GM04503 (cell line): ENCODE data around the gene BHLHE40.
"Not testable (repeated sequence)": the region's sequence is repeated elsewhere in the genome, so short reads cannot be mapped to it uniquely, and the experiment has no call there.

Experiments
- DNase-seq: peaks from one replicate; pipeline ENCODE4 v3.0.0-alpha.2; 2012; ENCODE audit warnings: low read depth

BHLHE40 gene

DNA sequence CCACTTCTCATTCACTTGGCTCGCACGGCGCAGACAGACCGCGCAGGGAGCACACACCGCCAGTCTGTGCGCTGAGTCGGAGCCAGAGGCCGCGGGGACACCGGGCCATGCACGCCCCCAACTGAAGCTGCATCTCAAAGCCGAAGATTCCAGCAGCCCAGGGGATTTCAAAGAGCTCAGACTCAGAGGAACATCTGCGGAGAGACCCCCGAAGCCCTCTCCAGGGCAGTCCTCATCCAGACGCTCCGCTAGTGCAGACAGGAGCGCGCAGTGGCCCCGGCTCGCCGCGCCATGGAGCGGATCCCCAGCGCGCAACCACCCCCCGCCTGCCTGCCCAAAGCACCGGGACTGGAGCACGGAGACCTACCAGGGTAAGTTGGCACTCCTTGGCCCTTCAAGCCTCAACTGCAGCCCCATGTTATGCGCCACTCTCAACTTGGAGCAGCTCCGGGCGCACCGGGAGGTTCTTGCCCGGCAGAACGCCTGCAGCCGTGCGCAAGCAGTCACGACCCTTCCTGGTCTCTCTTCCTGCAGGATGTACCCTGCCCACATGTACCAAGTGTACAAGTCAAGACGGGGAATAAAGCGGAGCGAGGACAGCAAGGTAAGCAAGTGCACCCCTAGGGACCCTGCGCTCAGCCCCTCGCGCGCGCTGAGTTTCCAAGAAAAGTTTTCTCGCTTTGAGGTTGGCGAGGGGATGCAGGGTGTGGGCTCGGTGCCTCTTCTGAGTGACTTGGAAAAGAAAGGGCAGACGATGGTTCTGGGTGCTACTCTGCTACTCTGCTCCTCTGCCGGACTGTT is at the start of gene BHLHE40:
TSS of gene BHLHE40 (plus strand) at position 10 of the 801 bp plus-strand sequence. CDS start at position 292, 282 bp downstream.
- no peak for DNase-seq

DNA sequence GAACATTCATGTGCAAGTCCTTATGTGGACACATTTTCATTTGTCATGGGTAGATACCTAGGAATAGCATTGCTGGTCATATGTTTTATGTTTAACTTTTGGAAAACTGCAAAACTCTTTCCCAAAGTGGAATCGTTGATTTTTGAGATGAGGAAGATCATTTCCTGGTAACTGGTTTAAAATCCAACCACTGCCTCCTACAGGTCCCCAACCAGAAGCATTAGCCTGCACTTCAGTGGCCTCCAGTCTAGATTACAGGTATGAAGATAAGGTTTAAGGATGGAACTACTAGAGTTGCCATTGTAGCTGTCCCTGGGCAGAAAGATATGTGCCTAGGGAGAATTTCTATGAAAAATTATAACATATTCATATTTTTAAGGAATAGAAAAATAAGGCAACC is 48.7 kb upstream of the BHLHE40 start:
- DNase-seq: no peak

DNA sequence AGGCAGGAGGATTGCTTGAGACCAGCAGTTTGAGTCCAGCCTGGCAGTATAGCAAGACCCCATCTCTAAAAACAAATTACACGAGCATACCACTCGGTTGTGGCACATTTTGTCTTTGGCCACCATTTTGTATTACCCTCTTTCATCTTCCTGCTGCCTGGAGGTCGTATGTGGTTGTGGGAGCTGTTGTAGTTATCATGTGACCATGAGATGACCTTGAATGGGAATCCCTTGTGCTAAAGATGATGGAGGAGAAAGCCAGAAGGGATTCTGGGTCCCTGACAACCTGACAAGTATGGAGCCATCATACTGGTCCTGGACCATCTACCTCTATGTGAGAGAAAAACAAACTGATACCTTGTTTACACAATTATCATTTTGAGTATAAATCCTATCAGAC is 45.2 kb upstream of the BHLHE40 start:
- no peak for DNase-seq

DNA sequence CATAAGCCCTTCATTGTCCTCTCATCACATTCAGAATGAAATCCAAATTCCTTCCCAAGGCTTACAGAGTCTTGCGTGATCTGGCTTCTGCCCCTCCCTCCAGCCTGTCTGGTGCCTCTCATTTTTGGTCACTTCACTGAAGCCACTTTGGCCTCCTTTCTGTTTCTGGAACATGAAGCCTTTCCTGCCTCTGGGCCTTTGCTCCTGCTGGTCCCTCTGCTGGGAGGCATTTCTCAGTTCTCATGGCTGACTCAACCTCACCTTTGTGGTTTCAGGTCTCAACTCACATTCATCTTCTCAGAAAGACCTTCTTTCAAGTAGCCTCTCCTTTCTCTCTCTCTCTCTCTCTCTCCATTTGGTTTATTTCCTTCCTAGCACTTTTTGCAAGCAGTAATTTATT is 43.9 kb upstream of the BHLHE40 start:
- no peak for DNase-seq

DNA sequence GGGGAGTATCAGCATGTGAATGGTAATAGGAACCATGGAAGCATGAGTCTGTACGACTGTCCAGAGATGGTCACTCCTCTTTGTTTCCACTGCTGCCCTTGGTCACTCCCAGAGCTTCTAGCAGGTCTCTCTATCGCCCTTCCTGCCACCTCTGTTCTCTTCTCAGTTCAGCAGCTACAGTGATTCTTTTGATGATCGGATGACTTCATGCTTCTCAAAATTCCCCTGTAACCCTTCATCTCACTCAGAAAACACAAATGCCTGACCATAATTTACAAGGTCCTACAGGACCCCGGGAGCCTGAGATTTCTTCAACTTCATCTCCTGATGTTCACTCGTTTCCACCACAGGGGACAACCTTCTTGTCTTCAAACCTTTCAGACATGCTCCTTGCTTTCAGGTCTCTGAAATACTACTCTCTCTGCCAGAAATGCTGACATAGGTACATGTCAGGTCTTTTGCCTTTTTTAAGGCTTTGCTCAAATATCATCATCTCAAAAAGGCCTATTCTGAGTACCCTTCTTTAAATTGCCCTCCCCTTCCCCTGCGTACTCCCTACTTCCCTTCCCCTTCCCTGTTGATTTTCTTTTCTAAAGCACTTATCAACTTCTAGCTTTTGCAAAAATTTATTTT is 42.1 kb upstream of the BHLHE40 start:
- DNase-seq: no peak

DNA sequence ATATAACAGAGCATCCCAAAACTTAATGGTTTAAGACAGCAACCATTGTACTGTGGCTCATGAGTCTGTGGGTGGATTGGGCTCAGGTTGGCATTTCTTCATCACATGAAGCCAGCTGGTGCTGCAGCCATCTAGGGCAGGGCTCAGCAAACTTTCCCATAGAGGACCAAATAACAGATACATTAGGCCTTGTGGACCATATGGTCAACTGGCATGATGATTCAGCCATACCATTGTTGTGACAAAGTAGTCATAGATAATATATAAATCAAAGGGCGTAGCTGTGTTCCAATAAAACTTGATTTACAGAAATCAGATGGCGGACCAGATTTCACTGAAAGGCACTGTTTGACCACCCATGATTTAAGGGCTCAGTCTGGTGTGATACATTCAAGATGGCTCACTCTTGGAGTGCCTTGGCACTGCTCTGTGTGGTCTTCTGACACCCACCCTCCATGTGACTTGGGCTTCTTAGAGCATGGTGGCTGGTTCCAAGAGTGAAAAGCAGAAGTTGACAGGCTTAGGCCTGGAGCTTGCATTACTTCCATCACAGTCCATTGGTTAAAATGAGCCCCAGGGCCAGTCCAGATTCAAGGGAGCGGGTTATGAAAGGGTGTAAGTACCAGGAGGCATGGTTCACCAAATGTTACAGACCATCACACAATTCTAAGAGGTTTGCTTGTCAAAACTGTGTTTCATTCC is 40.8 kb upstream of the BHLHE40 start:
- no peak for DNase-seq

DNA sequence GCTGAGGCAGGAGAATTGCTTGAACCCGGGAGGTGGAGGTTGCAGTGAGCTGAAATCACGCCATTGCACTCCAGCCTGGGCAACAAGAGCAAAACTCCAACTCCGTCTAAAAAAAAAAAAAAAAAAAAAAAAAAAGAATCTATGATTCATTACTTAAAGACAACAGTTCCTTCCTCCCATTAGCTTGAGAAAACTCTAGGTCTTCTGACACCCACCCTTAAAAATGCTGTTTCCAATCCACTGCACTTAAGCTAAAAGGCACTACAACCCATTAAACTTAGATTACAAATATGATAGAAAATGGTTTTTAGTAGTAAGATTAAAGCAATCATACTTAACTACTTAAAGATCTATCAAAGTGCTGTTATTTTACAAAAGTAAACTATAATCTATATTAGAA is 40.0 kb upstream of the BHLHE40 start:
- DNase-seq: no peak

DNA sequence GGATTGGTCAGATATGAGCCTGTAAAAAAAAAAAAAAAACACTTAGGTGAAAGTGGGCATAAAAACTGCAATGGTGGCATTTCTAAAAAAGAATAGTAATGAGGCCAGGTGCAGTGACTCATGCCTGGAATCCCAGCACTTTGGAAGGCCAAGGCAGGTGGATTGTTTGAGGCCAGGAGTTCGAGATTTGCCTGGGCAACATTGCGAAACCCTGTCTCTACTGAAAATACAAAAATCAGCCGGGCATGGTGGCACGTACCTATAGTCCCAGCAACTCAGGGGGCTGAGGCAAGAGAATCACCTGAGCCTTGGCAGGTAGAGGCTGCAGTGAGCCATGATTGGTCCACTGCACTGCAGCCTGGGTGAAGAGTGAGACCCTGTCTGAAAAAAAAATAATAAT is 38.3 kb upstream of the BHLHE40 start:
- DNase-seq: no peak

DNA sequence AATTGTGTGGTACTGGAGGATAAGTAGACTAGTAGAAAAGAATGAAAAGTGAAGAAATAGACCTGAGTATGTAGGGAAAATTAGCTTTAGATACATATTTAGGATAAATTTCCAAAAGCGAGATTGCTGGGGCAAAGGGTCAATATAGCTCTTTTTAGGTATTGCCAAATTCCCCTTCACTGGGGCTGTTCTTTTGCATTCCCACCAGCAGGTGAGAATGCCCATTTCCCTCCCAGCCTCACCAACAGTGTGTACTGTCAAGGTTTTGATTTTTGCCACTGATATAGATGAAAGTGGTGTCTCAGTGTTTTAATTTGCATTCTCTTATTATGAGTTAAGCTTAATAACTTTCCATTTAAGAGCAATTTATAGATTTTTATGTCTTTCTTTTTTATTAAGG is 35.7 kb upstream of the BHLHE40 start:
- DNase-seq: no peak

DNA sequence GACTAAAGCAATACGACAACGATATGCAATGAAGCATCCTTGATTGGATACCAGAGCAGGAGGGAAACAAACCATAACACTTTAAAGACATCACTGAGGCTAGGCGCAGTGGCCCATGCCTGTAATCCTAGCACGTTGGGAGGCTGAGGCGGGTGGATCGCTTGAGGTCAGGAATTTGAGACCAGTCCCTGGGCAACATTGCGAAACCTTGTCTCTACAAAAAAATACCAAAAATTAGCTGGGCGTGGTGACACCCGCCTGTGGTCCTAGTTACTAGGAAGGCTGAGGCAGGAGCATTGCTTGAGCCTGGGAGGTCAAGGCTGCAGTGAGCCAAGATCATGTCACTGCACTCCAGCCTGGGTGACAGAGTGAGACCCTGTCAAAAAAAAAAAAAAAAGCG is 33.9 kb upstream of the BHLHE40 start:
- no peak for DNase-seq

DNA sequence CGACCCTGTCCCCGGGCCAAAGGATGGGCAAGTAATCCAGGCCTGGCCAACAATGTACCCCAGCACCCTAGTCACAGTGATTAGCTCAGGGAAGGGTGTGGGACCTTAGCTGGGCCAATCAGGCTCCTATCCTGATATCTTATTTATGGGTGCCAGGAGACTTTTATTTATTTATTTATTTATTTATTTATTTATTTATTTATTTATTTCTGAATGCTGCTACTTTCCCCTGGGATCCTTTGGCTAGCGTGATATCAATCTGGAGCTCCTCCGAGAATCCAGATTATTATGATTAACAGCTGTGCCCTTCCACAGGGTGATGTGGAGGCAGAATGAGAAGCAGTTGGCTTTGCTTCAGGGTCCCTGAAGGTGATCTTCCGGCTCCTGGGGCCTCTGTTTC is 32.2 kb upstream of the BHLHE40 start:
- DNase-seq: no peak

DNA sequence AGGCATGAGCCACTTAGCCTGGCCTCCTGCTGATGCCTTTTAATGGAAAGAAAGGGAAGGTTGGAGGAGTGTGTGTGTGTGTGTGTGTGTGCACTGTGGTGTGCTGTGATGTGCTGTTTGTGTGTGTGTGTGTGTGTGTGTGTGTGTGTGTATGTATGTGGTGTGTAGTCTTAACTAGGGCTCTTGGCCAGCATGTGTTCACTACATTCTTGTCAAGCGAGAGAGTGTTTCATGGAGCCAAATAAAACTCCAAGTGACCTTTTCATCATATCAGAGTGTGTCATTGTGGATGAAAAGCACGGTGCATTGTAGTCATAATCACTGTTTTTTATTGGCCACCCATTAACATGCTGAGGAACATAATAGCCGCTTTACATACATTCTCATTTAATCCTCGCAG is 30.8 kb upstream of the BHLHE40 start:
- no peak for DNase-seq

DNA sequence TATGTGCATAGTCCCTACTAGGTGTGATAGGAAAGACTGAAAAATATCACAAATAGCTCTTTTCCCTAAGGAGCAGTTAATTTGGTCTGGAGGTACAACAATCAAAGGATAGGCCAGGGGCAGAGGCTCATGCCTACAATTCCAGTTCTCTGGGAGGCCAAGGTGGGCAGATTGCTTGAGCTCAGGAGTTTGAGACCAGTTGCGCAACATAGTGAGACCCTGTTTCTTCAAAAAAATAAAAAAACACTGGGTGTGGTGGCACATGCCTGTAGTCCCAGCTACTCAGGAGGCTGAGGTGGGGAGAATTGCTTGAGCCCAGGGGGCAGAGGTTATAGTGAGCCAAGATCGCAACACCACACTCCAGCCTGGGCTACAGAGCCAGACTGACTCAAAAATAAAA is 30.2 kb upstream of the BHLHE40 start:
- DNase-seq: no peak

DNA sequence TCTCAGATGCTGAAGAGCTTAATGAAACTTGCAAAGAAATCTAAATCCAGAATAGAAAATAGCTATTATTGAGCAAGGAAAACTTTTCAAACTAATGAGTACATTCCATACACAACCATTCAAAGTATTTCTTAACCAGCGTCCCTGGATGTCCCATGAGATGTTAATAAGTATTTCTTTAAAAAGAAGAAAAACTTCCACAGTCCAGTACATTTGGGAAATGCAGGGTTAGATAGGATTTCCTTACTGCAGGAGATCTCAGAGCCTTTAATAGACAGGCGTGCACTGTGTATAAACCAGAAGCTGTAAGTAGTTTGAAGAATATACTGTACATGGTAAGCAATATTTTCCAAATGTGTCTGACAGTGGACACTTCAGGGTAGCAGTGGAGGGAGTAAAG is 29.6 kb upstream of the BHLHE40 start:
- no peak for DNase-seq

DNA sequence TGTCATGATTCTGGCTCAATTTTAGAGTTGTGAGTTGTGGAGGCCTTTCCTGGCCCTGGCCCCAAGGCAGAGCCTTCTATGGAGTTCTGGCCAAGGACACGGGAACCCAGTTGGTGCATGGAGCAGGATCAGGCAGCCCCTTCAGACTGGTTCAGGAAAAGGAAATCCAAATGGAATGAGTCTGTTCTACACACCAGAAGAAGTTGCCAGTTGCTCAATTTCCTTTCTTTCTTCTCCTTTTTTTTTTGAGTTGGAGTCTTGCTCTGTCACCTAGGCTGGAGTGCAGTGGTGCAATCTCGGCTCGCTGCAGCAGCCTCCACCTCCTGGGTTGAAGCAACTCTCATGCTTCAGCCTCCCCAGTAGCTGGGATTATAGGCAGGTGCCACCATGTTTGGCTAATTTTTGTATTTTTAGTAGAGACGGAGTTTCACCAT is 28.9 kb upstream of the BHLHE40 start:
- no peak for DNase-seq

DNA sequence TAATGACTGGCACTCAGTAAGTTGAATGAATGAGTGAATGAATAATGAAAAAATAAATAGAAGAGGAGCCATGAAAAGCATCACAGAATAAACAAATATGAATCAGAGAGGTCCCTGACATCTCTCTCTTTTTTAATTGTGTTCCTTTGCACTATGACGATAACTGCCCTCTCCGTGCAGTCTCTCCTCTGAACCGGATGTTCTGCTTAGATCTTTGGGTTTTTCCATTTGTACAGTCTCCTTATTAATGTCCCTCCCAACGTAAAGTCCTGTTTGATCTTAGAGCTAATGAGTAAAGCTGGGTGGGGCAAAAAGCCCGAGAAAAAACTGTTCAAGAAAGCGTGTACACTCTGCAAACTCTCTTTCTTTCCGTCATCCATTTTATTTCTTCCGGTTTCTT is 28.3 kb upstream of the BHLHE40 start:
- DNase-seq: no peak

DNA sequence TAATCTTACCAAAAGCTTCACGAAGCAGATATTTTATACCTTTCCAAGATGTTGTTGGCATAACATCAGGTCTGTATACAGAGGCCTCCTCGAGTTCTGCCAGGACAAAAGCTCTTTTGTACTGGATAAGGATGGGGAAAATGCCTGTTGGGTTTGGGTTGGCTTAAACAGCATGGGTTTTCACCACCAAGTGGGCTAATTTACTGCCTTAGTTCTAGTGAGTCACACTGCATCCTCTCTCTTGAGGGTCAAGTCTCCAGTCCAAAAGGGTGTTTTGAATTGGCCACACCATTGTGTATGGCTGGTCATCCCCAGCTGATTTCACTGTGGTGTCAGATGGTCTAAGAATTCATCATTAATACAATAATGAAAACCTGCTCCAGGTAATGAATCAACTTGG is 26.1 kb upstream of the BHLHE40 start:
- no peak for DNase-seq

DNA sequence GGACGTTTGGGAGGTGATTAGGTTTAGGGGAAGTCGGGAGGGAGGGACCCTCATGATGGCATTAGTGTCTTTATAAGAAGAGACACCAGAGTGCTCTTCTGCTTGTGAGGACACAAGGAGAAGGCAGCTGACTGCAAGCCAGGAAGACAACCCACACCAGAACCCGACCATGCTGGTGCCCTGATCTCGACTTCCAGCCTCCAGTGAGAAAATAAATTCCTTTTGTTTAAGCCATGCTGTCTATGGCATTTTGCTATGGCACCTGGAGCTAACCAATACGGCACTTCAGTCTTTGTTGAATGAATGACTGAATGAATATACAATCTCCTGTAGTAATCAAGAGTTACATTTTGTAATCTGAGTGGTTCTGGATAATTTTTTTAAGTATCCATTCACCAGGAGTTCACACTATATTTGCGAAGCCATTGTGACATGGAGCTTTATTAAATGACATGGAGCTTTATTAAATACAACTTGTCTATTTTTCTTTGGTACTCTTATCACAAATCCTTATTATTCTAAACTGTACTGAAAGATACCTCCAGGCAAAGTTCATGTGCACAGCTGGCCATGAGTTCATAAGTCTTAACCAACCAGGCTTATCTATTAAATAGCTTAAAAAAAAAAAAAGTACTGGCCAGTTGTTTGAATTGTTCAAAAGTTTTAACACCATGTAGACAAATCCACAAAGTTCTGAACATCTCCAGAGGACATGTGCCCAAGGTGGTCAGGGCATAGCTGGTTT is 24.8 kb upstream of the BHLHE40 start:
- DNase-seq: no peak

DNA sequence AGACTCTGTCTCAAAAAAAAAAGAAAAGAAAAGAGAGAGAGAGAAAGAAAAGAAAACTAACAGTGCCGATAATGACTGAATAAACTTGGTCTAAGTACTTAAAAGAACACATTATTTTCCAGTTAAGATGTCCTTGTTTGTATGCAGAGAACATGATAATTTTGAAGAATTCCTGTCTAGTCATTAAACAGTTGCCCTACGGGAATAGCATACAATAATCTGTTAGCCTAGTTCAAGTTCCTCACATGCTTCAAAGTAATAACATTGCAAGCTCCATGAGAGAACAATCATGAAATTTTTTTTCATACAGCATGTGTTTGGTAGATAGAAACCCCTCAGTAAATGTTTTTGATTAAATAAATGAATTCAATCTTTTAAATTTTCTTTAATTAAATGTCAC is 23.1 kb upstream of the BHLHE40 start:
- no peak for DNase-seq

DNA sequence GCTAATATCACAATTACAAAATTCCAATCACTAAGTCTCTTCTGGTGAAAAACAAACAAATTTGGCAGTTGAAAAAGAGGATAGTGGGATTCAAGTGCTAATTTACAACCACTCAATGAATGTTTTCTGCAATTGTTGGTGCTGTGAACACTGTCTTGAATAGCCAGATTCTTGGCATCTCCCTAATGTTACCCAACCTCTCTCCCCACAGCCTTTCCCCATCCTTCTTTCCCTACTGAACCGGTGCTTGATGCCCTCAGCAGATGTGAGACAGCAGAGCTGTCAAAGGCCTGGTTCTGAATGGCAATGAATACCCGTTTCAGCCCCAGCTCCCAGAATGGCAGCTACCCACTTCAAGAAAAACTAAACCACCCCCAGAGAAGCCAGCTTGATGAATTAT is 22.5 kb upstream of the BHLHE40 start:
- DNase-seq: no peak

DNA sequence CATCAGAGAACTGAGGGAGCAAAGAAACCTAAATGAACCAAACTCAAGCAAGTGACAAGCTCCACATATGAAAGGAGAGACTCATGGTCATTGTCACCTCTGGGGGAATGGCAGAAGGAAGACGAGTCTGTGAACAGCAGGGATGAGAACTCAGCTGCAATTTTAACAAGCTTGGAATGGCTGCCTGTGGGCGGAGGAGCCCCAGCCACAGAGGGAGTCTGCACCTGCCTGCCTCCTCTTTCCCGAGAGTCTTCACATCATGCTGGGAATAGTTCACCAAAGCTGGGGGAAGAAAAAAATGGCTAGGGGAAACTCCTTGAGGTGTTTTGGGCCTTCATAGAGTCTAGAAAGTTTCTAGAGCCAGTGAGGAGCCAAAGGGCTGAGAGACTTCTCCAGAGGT is 21.3 kb upstream of the BHLHE40 start:
- no peak for DNase-seq

DNA sequence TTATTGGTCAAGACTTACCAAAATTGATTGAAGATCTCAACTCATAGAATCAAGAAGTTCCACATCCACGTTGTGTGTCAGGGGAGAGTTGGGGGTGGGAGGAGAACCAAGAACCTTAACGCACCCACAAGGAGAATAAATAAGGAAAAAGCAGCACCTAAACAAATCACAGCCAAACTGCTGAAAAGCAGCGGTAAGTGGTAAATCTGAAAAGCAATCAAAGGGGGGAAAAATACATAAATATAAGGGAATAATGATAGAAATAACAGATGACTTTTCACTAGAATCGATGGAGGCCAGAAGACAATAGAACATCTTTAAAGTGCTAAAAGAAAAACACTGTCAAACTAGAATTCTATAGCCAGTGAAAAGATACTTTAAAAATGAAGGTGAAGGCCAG is 20.1 kb upstream of the BHLHE40 start:
- no peak for DNase-seq

DNA sequence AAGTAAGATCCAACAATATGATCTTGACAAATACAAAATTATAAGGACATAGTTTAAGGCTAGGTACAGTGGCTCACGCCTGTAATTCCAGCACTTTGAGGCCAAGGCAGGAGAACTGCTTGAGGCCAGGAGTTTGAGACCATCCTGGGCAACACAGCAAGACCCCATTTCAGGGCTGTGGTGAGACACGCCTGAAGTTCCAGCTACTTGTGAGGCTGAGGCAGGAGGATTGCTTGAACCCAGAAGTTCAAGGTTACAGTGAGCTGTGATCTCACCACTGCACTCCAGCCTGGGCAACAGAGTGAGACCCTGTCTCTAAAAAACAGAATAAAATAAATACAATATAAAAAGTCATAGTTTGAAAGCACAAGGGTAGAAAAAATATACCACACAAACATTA is 17.4 kb upstream of the BHLHE40 start:
- not testable (repeated sequence) for DNase-seq
